Activated naive CD4-positive, alpha-beta T cell treated with anti-CD3 and anti-CD28 coated beads, Interleukin-2, amount 10 ng/mL, durations not matched to agents 5 hours and 36 hours (primary cell): ENCODE results near the gene PROX2. TPM values are rescaled to one million over a fixed set of nuclear protein-coding genes. Genes with fewer than 3 reads are reported as not detected.

Experiments
- total RNA-seq, 2 experiments: library from RNA; stranded (reverse); gene quantifications; one replicate each; pipeline ENCODE4 v1.2.3, GENCODE V29; 2021

Gene PROX2, protein sequence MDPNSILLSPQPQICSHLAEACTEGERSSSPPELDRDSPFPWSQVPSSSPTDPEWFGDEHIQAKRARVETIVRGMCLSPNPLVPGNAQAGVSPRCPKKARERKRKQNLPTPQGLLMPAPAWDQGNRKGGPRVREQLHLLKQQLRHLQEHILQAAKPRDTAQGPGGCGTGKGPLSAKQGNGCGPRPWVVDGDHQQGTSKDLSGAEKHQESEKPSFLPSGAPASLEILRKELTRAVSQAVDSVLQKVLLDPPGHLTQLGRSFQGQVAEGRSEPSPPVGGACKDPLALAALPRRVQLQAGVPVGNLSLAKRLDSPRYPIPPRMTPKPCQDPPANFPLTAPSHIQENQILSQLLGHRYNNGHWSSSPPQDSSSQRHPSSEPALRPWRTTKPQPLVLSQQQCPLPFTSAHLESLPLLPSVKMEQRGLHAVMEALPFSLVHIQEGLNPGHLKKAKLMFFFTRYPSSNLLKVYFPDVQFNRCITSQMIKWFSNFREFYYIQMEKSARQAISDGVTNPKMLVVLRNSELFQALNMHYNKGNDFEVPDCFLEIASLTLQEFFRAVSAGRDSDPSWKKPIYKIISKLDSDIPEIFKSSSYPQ
- total RNA-seq = not detected

GRCh38 chr14:74875941-74876913 lies at the start of gene PROX2:
Gene PROX2 (minus strand): TSS chr14:74876145. CDS start chr14:74863834, 12,311 bp downstream.

GRCh38 chr14:74922752-74923401 lies 46.9 kb upstream of the PROX2 start, which contains the start of gene RPS6KL1:
Gene RPS6KL1 (minus strand): TSS chr14:74923260. CDS start chr14:74921541, 1,719 bp downstream.

GRCh38 chr14:74881431-74882102 lies 5.6 kb upstream of the PROX2 start, which contains the start of gene DLST:
Gene DLST (plus strand): TSS chr14:74881916. CDS start chr14:74881954, 38 bp downstream.

Other genes with a start within 250 kb of the PROX2 start
- 10 to 100 TPM; 38.2 to 40.8 TPM for gene AREL1, start 163.1 kb downstream of the PROX2 start, total RNA-seq
- 10 to 100 TPM; 56.1 to 57.8 TPM for gene FCF1, start 163.0 kb downstream of the PROX2 start, total RNA-seq
- 10 to 100 TPM; 65.0 to 66.2 TPM for gene YLPM1, start 112.8 kb downstream of the PROX2 start, total RNA-seq
- gene DLST, start 5.8 kb upstream of the PROX2 start, total RNA-seq = 10 to 100 TPM; 97.8 to 99.2 TPM
- gene RPS6KL1, start 47.1 kb upstream of the PROX2 start, total RNA-seq = 1 to 10 TPM; 5.3 to 7.6 TPM
- gene PGF, start 79.5 kb upstream of the PROX2 start, total RNA-seq = under 1 TPM in 1 of 2 experiments, not detected in 1; 0.12 TPM
- 10 to 100 TPM; 44.2 to 45.5 TPM for gene EIF2B2, start 126.8 kb upstream of the PROX2 start, total RNA-seq
- gene MLH3, start 175.3 kb upstream of the PROX2 start, total RNA-seq = 10 to 100 TPM; 18.1 to 18.4 TPM
- gene ACYP1, start 187.9 kb upstream of the PROX2 start, total RNA-seq = 10 to 100 TPM; 40.8 to 43.0 TPM
- gene ZC2HC1C, start 193.5 kb upstream of the PROX2 start, total RNA-seq = 1 to 10 TPM; 1.1 to 1.2 TPM